ENCODE data around the gene PWP1.

Gene PWP1

GRCh38 chr12:107732365-107732764, 46.8 kb downstream of the PWP1 start:
- no peak for DNase-seq

GRCh38 chr12:107734139-107734538, 48.5 kb downstream of the PWP1 start:
- DNase-seq = no peak

GRCh38 chr12:107735763-107736162, 50.2 kb downstream of the PWP1 start:
- no peak for DNase-seq

- DNase-seq = no peak
These were observed 51.3 kb downstream of the PWP1 start for GRCh38 chr12:107736914-107737313.

- no peak for DNase-seq
These were observed 62.9 kb downstream of the PWP1 start for GRCh38 chr12:107748472-107748871.

GRCh38 chr12:107749083-107749482, 63.5 kb downstream of the PWP1 start:
- DNase-seq = no peak

GRCh38 chr12:107759410-107759809, 73.8 kb downstream of the PWP1 start:
- DNase-seq = no peak

GRCh38 chr12:107760207-107760808, 74.7 kb downstream of the PWP1 start:
- peak in 15 of 58 donors; percentile 7 to 65 (median 36) for DNase-seq

GRCh38 chr12:107760809-107761501, 75.4 kb downstream of the PWP1 start, which contains the start of gene PRDM4:
Gene PRDM4 (minus strand): TSS chr12:107761137. CDS start chr12:107760515, 622 bp downstream.
- peak; percentile 45 to 95 (median 88) for DNase-seq

- DNase-seq = peak in 6 of 58 donors; percentile 12 to 48 (median 40)
These were observed 75.9 kb downstream of the PWP1 start for GRCh38 chr12:107761502-107761904.
